ENCODE data around the gene ORM2.

Gene ORM2

DNA sequence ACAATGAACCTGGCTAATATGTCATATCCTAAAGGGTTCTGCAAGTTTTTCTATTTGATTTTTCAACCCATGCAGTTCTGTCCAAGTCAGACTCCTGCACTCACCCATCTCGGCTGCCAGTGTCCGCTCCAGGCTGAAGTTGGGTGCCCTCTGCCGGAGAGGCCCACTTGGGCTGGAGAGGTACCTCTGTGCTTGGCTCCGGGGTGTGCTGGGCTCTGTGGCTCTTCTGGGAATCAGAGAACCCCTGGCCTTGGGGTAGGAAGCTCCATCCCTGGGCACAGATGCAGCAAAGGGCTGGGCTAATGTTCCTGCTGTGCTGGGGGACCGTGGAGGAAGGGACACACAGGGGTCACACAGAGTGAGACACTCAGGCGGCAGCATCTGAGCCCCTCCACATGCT is 26.2 kb downstream of the ORM2 start:
- TF ChIP-seq, protein P1, sequence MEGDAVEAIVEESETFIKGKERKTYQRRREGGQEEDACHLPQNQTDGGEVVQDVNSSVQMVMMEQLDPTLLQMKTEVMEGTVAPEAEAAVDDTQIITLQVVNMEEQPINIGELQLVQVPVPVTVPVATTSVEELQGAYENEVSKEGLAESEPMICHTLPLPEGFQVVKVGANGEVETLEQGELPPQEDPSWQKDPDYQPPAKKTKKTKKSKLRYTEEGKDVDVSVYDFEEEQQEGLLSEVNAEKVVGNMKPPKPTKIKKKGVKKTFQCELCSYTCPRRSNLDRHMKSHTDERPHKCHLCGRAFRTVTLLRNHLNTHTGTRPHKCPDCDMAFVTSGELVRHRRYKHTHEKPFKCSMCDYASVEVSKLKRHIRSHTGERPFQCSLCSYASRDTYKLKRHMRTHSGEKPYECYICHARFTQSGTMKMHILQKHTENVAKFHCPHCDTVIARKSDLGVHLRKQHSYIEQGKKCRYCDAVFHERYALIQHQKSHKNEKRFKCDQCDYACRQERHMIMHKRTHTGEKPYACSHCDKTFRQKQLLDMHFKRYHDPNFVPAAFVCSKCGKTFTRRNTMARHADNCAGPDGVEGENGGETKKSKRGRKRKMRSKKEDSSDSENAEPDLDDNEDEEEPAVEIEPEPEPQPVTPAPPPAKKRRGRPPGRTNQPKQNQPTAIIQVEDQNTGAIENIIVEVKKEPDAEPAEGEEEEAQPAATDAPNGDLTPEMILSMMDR (IDR thresholded peaks at IDR 0.05; ENCODE audit: borderline replicate concordance, control extremely low read depth, extremely low read depth, insufficient read depth, missing control alignments), result no peak
- in situ Hi-C loops (cut with MboI; ENCODE audit: low sequenced_read_pairs, unreplicated experiment), result no loop called here
- no peak for DNase-seq (ENCODE audit: low spot score)

- in situ Hi-C loops (cut with MboI; ENCODE audit: low sequenced_read_pairs, unreplicated experiment), result no loop called here
- TF ChIP-seq, protein P1 (IDR thresholded peaks at IDR 0.05; ENCODE audit: borderline replicate concordance, control extremely low read depth, extremely low read depth, insufficient read depth, missing control alignments), result no peak
Observed at GRCh38 chr9:114356792-114357191, 27.1 kb downstream of the ORM2 start.

GRCh38 chr9:114357360-114357759 is 27.7 kb downstream of the ORM2 start:
- TF ChIP-seq, protein P1 (IDR thresholded peaks at IDR 0.05; ENCODE audit: borderline replicate concordance, control extremely low read depth, extremely low read depth, insufficient read depth, missing control alignments), result no peak
- in situ Hi-C loops (cut with MboI; ENCODE audit: low sequenced_read_pairs, unreplicated experiment), result no loop called here
- DNase-seq (ENCODE audit: low spot score), result no peak

More at GRCh38 chr9:114356792-114357191, 27.1 kb downstream of the ORM2 start:
- DNase-seq (ENCODE audit: low spot score), result no peak

GRCh38 chr9:114357911-114358328 is 28.3 kb downstream of the ORM2 start:
- DNase-seq (ENCODE audit: low spot score), result no peak
- in situ Hi-C loops (cut with MboI; ENCODE audit: low sequenced_read_pairs, unreplicated experiment), result no loop called here
- TF ChIP-seq, protein P1 (IDR thresholded peaks at IDR 0.05; ENCODE audit: borderline replicate concordance, control extremely low read depth, extremely low read depth, insufficient read depth, missing control alignments), result no peak

DNA sequence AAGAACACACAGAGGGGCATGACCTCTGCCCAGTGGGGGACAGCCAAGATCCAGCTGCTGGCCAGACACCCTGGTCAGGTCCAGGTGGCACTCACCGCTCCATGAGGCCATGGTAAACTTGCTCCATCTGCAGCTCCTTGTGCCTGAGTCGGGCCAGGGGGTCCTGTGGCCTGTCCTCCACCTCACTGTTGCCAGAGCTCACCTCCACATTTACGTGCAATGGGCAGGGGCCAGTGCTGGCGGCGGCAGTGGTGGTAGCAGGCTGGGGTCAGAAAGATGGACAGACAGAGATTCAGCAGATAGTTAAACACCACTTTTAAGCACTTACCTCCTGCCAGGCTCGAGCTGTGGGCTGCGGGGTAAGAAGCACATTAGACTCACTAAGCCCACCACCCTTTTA is 30.1 kb downstream of the ORM2 start:
- in situ Hi-C loops (cut with MboI; ENCODE audit: low sequenced_read_pairs, unreplicated experiment), result no loop called here
- TF ChIP-seq, protein P1 (IDR thresholded peaks at IDR 0.05; ENCODE audit: borderline replicate concordance, control extremely low read depth, extremely low read depth, insufficient read depth, missing control alignments), result no peak
- DNase-seq (ENCODE audit: low spot score), result no peak

- TF ChIP-seq, protein P1 (IDR thresholded peaks at IDR 0.05; ENCODE audit: borderline replicate concordance, control extremely low read depth, extremely low read depth, insufficient read depth, missing control alignments), result no peak
- in situ Hi-C loops (cut with MboI; ENCODE audit: low sequenced_read_pairs, unreplicated experiment), result no loop called here
- DNase-seq (ENCODE audit: low spot score), result no peak
Observed at GRCh38 chr9:114361542-114361941, 31.9 kb downstream of the ORM2 start.

GRCh38 chr9:114362394-114362793 is 32.7 kb downstream of the ORM2 start:
- DNase-seq (ENCODE audit: low spot score), result no peak
- in situ Hi-C loops (cut with MboI; ENCODE audit: low sequenced_read_pairs, unreplicated experiment), result no loop called here
- TF ChIP-seq, protein P1 (IDR thresholded peaks at IDR 0.05; ENCODE audit: borderline replicate concordance, control extremely low read depth, extremely low read depth, insufficient read depth, missing control alignments), result no peak
